Measurements from ENCODE around the gene CEP250. TPM values are rescaled to one million over a fixed set of nuclear protein-coding genes. Genes with fewer than 3 reads are reported as not detected.
"Not testable (repeated sequence)": the region's sequence is repeated elsewhere in the genome, so short reads cannot be mapped to it uniquely, and the experiment has no call there.

The CEP250 gene
- total RNA-seq, 2 experiments from 2014 or later = 31.6 to 74.4 TPM

- Histone ChIP-seq H3K9me2 (ENCODE audit: insufficient read depth, low read length) (no peaks in the 10 kb centered on the region), H3K4me3 (ENCODE audit: low read depth, low read length, poor library complexity, severe bottlenecking) (no peak overlapping the region), H3K79me2 (ENCODE audit: insufficient read depth, low read depth, low read length) (no peaks in the 10 kb centered on the region; the same call in 1 of the 2 replicates), H3K36me3 (ENCODE audit: insufficient read depth, low read length) (no peaks in the 10 kb centered on the region), H3K4me2 (ENCODE audit: low read length) (no peak overlapping the region), H3K27ac (ENCODE audit: low read depth, low read length, poor library complexity, severe bottlenecking) (no peak overlapping the region), H3K4me1 (ENCODE audit: insufficient read depth, low read length, poor library complexity, severe bottlenecking) (peaks cover 18% of the 10 kb centered on the region), H4K20me1 (ENCODE audit: insufficient read depth, low read length) (no peaks in the 10 kb centered on the region), H2AFZ (ENCODE audit: low read length) (no peak overlapping the region), H3K9me3 (ENCODE audit: low read length) (no peaks in the 10 kb centered on the region)
- no peak for DNase-seq (ENCODE audit: low spot score)
- TF ChIP-seq EZH2phosphoT487 (IDR thresholded peaks at IDR 0.05; ENCODE audit: borderline replicate concordance, low read depth, low read length) = no peak
- TF ChIP-seq, protein P1, sequence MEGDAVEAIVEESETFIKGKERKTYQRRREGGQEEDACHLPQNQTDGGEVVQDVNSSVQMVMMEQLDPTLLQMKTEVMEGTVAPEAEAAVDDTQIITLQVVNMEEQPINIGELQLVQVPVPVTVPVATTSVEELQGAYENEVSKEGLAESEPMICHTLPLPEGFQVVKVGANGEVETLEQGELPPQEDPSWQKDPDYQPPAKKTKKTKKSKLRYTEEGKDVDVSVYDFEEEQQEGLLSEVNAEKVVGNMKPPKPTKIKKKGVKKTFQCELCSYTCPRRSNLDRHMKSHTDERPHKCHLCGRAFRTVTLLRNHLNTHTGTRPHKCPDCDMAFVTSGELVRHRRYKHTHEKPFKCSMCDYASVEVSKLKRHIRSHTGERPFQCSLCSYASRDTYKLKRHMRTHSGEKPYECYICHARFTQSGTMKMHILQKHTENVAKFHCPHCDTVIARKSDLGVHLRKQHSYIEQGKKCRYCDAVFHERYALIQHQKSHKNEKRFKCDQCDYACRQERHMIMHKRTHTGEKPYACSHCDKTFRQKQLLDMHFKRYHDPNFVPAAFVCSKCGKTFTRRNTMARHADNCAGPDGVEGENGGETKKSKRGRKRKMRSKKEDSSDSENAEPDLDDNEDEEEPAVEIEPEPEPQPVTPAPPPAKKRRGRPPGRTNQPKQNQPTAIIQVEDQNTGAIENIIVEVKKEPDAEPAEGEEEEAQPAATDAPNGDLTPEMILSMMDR (conservative IDR thresholded peaks at IDR 0.05; ENCODE audit: low read length) = no peak
- intact Hi-C loops (cut with micrococcal nuclease; ENCODE audit: unreplicated experiment) = no loop called here
- no TSS peak for BruUV-seq (replicated peaks)
- POLR2A ChIA-PET = no interaction called here
- CTCF ChIA-PET (ENCODE audit: unreplicated experiment) = no interaction called here
Measured at GRCh38 chr20:35451295-35451694, 4.1 kb upstream of the CEP250 start.

DNA sequence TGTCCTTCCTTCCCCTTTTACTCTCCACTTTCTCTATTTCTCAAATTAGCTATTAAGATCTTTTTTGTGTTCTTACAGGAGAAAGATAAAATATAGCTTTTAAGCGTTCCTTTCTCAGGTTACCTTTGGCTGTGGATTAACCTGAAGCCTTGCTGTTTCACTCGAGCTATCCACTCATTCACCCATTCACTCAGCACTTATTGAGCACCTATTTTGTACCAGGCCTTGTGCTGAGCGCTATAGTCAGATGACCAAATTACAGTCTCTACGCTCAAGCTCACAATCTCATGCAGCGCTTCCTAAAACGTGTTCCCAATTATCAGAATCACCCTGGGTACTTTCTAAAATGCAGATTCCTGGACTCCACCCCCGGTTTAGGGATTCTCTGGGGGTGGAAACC lies 1.8 kb upstream of the CEP250 start:
- Histone ChIP-seq H3K9me3 (ENCODE audit: low read length) (no peaks in the 10 kb centered on the region), H3K36me3 (ENCODE audit: insufficient read depth, low read length) (no peaks in the 10 kb centered on the region), H2AFZ (ENCODE audit: low read length) (0 out of 2 replicates have a peak overlapping the region, but pooled peaks have one; percentile 77), H3K4me1 (ENCODE audit: insufficient read depth, low read length, poor library complexity, severe bottlenecking) (peaks cover 23% of the 10 kb centered on the region), H3K27ac (ENCODE audit: low read depth, low read length, poor library complexity, severe bottlenecking) (no peak overlapping the region), H3K4me3 (ENCODE audit: low read depth, low read length, poor library complexity, severe bottlenecking) (peak overlapping the region; percentile 79), H3K4me2 (ENCODE audit: low read length) (peak overlapping the region; percentile 68), H4K20me1 (ENCODE audit: insufficient read depth, low read length) (no peaks in the 10 kb centered on the region), H3K9me2 (ENCODE audit: insufficient read depth, low read length) (no peaks in the 10 kb centered on the region), H3K79me2 (ENCODE audit: insufficient read depth, low read depth, low read length) (no peaks in the 10 kb centered on the region; the same call in 1 of the 2 replicates)
- intact Hi-C loops (cut with micrococcal nuclease; ENCODE audit: unreplicated experiment) = no loop called here
- DNase-seq (ENCODE audit: low spot score) = no peak
- no TSS peak for BruUV-seq (replicated peaks)
- ChIA-PET CTCF (ENCODE audit: unreplicated experiment) (interaction anchor here (0.6 kb wide), 1 partner anchor 13 kb away, joined by 3 read pairs; no protein-coding TSS in a partner anchor), POLR2A (interaction anchor here (0.6 to 1.6 kb wide), 9 partner anchors 8 to 332 kb away, joined by 3 to 4 read pairs (median 3); partner anchors contain the start of genes EIF6 and PHF20)
- TF ChIP-seq, protein P1 (conservative IDR thresholded peaks at IDR 0.05; ENCODE audit: low read length) = no peak
- TF ChIP-seq EZH2phosphoT487 (IDR thresholded peaks at IDR 0.05; ENCODE audit: borderline replicate concordance, low read depth, low read length) = no peak

- H4K20me1 ChIP-seq (ENCODE audit: insufficient read depth, low read length); H3K27ac ChIP-seq (ENCODE audit: low read depth, low read length, poor library complexity, severe bottlenecking); DNase-seq (ENCODE audit: low spot score); H2AFZ ChIP-seq (ENCODE audit: low read length); CTCF ChIA-PET (ENCODE audit: unreplicated experiment); intact Hi-C loops (cut with micrococcal nuclease; ENCODE audit: unreplicated experiment); H3K9me3 ChIP-seq (ENCODE audit: low read length); H3K79me2 ChIP-seq (ENCODE audit: insufficient read depth, low read depth, low read length); H3K9me2 ChIP-seq (ENCODE audit: insufficient read depth, low read length); BruUV-seq (replicated peaks); H3K36me3 ChIP-seq (ENCODE audit: insufficient read depth, low read length); H3K4me3 ChIP-seq (ENCODE audit: low read depth, low read length, poor library complexity, severe bottlenecking): not testable (repeated sequence)
- H3K4me2 ChIP-seq (ENCODE audit: low read length) = peak overlapping the region; percentile 68; the same call in 1 of the 2 replicates
- POLR2A ChIA-PET = interaction anchor here (0.6 to 1.5 kb wide), 4 partner anchors 9 to 111 kb away, joined by 3 read pairs; no protein-coding TSS in a partner anchor
- peaks cover 24% of the 10 kb centered on the region for H3K4me1 ChIP-seq (ENCODE audit: insufficient read depth, low read length, poor library complexity, severe bottlenecking)
Measured at GRCh38 chr20:35456700-35457099, 1.3 kb downstream of the CEP250 start.

DNA sequence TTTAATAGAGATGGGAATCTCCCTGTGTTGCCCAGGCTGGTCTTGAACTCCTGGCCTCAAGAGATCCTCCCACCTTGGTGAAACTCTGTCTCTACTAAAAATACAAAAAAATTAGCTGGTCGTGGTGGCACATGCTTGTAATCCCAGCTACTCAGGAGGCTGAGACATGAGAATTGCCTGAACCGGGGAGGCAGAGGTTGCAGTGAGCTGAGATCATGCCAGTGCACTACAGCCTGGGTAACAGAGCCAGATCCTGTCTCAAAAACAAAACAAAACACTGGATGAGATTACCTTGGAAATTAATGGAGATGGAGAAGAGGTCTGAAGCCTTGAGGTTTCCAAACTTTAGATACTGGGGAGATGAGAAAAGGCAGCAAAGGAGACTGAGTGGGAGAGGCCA lies 2.1 kb downstream of the CEP250 start:
- H4K20me1 ChIP-seq (ENCODE audit: insufficient read depth, low read length); H3K4me3 ChIP-seq (ENCODE audit: low read depth, low read length, poor library complexity, severe bottlenecking); CTCF ChIA-PET (ENCODE audit: unreplicated experiment); H3K9me3 ChIP-seq (ENCODE audit: low read length); DNase-seq (ENCODE audit: low spot score); BruUV-seq (replicated peaks); H3K79me2 ChIP-seq (ENCODE audit: insufficient read depth, low read depth, low read length); intact Hi-C loops (cut with micrococcal nuclease; ENCODE audit: unreplicated experiment); H3K27ac ChIP-seq (ENCODE audit: low read depth, low read length, poor library complexity, severe bottlenecking); H3K4me2 ChIP-seq (ENCODE audit: low read length); H2AFZ ChIP-seq (ENCODE audit: low read length); H3K9me2 ChIP-seq (ENCODE audit: insufficient read depth, low read length): not testable (repeated sequence)
- POLR2A ChIA-PET = interaction anchor here (0.9 to 1.1 kb wide), 3 partner anchors 10 to 282 kb away, joined by 3 to 4 read pairs (median 3); no protein-coding TSS in a partner anchor
- Histone ChIP-seq H3K36me3 (ENCODE audit: insufficient read depth, low read length) (peaks cover 12% of the 10 kb centered on the region; the same call in 1 of the 2 replicates), H3K4me1 (ENCODE audit: insufficient read depth, low read length, poor library complexity, severe bottlenecking) (peaks cover 32% of the 10 kb centered on the region)

All from OCI-LY7 (cell line).